HG02623 (cell line): ENCODE results near the gene MTMR2.

Source experiments
- ATAC-seq: cut with Tn5 transposase; IDR thresholded peaks from one replicate; pipeline ENCODE4 v1.9.1; 2021; ENCODE audit warnings: moderate library complexity; ENCODE audit not compliant: unreplicated experiment

MTMR2 gene

DNA sequence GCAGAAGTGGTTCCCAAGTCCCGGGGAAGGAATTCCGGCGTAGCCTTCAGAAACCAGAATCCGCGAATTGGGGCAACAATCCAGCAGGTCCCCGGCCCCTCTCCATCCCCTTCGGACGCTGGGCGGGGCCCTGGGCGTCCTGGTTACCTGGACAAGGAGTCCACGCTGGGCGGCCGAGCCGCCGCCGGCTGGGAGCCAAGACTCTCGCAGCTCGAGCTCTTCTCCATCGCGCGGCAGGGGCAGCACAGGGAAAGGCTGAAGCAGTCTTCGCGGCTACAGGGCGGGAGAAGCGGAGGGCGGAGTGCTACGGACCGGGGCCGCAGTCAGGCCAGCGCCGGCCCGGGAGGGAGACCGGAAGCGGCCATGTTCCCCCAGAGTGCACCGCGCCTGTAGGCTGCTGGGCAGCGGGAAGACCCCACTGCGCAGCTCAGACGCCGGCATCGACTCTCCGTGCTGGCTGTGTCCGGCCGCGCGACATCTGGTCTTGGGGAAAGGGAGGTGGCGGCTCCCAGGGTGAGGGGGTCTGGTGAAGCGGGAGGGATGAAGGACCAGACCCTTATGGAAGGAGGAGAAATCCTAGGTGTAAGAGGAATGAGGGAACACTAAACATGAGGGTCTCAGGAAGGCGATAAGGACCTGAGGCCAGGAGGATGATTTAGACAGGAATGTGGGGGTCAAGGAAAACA is at the start of gene MTMR2:
TSS of gene MTMR2 (minus strand) at position 380 of the 686 bp plus-strand sequence. CDS start at position 227, 153 bp downstream.
- peak; percentile 99 for ATAC-seq

DNA sequence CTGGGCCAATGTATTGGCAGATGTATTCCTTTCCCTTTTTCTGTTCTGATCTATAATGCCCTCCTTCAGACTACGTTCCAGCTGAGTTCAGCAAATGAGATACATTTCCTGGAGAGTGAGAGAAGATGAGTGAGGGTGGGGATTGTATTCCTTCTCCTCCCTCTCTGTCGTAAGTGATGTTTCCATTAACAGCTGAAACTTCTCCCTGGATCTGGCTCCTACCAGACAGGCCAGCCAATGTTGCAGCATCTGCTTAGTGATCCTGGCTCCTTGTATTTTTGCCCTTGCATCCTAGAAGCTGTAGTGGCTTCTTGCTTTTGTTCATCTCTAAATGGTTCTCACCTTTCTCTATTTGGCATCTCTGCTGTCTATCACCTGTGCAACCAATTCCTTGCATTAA is 48.2 kb upstream of the MTMR2 start:
- no peak for ATAC-seq

DNA sequence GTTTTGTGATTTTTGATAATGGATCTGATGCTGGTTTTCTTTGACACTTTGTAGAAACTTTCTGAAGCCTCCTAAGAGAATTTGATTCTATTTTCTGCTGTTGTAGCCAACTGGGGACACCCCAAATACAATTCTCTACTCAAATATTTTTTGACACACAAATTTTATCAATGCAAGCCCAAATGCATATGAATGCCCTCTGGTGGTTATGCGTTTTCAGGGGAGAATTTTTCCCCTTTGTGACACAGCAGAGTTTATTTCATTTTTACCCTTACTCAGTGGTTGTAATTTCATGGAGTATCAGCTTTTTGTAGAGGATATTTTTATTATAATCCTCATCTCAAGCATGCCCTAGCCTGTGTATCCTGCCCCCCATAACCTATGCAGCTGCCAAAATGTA is 44.7 kb upstream of the MTMR2 start:
- no peak for ATAC-seq

DNA sequence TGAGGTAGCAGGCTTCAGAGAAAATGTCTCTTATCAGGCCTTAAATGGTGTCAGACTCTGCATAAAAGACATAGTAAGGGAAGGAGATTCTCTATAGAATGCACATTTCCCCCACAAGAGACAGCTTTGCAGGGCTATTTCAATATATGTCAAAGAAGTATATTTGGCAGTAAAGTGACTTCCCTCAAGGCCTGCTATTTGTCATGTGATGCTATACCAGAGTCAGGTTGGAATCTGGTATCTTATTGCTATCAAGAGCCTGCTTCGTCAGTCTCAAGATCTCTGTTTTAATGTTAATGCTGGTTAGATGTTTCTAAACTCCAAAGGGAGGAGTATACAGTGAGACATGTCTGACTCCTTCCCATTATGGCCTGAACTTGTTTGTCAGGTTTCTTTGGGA is 40.4 kb upstream of the MTMR2 start:
- ATAC-seq: no peak

DNA sequence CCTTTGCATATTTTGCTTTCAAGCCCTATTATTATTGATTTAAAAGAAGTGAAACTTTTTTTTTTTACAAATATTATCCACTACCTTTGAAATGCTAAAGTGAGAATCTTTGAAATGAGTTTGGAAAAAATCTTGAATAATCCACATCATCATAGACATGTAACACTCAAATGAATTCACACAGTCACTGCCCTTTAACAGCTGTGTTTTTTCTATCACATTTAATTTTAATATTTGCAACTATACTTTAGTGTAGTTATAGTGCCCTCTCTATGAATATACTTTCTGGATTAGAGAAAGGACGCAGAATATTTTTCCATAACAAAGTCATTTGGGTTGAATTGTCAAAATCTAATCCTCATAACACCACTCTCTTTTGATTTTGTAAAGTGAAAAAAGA is 37.9 kb upstream of the MTMR2 start:
- ATAC-seq: no peak

DNA sequence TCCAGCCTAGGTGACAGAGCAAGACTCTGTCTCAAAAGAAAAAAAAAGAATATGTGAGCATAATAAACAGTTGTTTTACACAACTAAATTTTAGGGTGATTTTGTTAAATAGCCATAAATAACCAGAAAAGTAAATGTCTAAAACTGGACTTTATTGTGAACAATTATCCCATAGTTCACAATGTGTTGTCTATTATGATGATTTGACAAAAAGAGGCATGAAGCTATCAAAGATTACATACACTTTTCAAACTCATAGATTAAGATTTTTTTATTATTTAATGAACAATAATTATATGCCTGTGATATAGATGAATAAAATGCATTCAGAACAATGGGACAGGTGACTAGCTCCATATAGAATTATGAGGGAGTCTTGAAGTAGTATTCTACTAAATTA is 27.0 kb upstream of the MTMR2 start:
- ATAC-seq: no peak

DNA sequence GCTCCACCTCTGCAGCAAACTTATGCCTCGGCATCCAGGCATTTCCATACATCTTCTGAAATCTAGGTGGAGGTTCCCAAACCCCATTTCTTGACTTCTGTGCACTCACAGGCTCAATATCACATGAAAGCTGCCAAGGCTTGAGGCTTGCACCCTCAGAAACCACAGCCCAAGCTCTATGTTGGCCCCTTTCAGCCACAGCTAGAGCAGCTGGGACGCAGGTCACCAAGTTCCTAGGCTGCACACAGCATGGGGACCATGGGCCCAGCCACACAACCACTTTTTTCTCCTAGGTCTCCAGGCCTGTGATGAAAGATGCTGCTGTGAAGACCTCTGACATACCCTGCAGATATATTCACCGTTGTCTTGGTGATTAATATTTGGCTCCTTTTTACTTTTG is 24.7 kb upstream of the MTMR2 start:
- ATAC-seq: no peak

DNA sequence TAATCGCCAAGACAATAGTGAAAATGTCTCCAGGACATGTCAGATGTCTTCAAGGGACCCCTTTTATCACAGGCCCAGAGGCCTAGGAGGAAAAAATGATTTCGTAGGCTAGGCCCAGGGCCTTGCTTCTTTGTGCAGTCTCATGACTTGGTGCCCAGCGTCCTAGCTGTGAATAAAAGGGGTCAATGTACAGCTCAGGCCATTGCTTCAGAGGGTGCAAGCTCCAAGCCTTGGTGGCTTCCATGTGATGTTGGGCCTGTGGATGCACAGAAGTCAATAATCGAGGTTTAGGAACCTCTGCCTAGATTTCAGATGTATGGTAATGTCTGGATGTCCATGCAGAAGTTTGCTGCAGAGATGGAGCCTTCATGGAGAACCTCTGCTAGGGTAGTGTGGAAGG is 20.7 kb upstream of the MTMR2 start:
- ATAC-seq: no peak

DNA sequence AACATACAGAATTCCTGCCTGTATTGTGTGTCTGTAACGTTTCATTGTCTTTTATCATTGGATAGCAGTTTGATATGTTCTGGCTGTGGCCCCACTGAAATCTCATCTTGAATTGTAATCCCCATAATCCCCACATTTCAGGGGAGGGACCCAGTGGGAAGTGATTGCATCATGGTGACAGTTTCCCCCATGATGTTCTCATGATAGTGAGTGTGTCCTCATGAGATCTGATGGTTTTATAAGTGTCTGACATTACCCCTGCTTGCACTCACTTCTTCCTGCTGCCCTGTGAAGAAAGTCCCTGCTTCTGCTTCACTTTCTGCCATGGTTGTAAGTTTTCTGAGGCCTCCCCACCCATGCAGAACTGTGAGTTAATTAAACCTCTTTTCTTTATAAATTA is 19.6 kb upstream of the MTMR2 start:
- ATAC-seq: no peak

DNA sequence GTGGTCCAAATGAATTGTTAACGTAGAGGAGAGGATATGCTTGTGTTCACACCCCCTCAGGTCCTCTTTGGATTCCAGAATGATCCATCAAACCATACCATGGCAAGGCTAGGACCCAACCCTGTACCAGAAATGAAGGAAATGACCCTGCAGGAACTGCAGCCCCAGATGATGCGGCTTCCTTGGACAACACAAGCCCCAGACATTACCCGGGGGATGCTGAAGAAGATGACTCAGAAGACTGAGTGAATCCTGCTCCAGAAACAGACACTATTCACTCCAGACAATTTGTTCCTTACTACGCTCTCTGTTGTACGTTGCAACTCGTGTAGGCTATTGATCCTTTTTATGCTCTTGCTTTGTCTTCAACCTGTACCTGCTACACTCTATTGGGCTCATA is 15.2 kb upstream of the MTMR2 start:
- ATAC-seq: no peak

DNA sequence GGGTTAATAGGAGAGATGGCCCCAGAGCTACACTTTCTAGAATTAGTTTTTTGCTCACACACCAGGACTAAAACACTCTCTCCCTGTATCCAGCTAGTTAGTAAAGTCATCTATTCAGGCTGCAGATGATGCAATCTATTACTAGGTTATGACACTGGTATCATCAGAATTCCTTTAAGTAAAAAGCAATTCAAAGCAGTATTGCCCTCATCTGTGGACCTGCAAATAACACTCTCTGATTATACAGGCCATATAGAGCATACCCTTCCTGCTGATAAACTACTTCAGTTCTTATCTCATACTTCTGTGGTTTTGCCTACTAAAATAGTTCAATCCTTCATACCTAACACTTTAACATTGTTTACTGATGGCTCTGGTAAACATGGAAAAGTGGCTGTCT is 13.5 kb upstream of the MTMR2 start:
- no peak for ATAC-seq

DNA sequence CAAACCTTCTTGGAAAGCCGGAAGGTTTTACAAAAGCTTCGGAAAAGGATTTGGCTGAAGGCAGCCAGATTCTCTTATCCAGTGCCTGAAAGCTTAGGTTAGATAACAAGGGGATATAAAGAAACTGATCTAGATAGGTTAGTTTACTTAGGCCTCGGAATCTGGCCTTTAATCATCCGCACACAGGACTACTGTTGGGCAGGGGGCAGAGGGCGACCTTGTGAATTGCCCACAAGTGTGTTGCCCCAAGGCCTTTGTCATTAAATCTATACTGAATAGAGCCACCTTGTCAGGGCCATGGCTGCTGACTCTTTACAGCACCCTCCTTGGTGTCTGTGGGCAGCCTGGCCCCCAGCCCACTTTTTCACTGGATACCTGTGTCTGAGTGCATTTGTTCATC is 9.7 kb upstream of the MTMR2 start:
- no peak for ATAC-seq

DNA sequence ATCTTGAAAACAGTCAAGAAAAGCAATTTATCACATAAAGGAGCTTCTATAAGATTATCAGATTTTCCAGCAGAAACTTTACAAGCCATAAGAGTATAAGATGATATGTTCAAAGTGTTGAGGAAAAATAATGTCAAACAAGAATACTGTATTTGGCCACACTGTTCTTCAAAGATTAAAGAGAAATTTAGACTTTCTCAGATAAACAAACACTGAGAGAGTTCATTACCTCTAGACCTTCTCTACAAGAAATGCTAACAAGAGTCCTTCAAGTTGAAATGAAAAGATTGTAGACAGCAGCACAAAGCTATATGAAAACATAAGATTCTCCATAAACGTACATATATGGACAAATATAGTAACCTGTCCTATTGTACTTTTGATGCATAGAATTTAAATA is 8.0 kb upstream of the MTMR2 start:
- no peak for ATAC-seq

DNA sequence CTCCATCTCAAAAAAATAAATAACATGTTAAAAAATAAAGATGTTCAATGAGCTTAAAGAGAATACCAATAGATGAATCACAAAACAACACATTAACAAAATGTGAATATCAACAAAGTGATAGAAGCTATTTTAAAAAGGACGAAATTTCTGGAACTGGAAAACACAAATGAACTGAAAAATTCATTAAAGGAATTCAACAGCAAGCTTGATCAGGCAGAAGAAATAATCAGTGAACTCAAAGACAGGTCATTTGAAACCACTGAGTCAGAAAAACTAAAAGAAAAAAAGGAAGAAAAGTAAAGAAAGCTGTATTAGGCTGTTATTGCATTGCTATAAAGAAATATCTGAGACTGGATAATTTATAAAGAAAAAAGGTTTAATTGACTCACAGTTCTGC is 7.0 kb upstream of the MTMR2 start:
- ATAC-seq: no peak

DNA sequence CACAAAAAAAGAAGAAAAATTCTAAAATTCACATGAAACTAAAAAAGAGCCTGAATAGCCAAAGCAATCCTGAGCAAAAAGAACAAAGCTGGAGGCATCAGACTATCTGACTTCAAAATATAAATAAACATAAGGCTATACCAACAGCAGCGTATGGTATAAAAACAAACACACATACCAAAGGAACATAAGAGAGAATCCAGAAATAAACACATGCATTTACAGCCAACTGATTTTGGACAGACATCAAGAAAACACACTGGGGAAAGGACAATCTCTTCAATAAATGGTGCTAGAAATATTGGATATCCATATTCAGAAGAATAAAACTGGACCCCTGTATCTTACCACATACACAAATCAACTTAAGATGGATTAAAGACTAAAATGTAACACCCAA is 2.8 kb upstream of the MTMR2 start:
- no peak for ATAC-seq

DNA sequence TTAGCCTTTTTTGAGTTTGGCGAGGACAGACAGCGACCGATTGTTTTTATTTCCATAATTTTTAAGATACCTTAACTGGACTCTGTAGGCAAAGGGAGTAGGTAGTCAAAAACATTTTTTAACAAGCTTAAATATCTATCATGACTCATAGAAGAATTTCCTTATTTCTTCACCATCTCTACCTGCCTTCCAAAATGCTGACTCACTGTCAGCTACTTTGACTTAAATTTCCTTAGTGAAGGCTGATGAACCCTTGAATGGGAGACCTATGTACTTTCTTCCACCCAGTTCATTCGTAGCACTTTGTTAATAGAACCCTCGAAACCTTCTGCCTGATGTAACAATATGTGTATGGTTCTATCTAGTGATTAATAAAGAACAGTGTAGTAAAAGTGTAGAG is 1.1 kb upstream of the MTMR2 start:
- no peak for ATAC-seq

DNA sequence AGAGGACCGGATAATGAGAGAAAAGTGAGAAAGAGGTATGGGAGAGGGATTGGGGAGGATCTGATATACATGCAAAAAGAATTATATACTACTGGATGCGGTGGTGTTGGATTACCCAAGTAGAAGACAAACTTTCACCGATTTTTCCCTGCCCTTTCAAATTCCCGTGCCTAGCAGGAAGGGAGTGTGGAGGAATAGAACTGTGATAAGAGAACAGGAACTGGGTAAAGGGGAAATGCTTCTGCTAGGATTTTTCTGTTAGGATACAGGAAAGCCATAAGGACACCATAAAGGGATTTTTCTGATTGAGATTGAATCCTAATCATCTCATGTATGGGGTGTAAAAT is 480 bp upstream of the MTMR2 start:
- ATAC-seq: peak; percentile 1

DNA sequence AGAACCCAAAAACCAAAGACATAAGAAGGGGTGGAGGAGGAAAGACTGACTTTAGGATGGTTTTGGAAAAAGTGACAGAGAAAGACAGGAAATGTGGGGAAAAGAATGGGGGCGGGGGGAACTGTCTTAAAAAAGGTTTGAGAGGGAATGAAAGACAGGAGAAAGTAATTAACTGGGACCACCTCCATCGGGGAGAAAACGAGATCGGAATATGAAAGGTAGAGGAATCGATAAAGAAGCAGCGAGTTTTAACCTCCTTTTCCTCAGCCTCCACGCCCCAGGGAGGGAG is 524 bp downstream of the MTMR2 start:
- ATAC-seq: no peak

DNA sequence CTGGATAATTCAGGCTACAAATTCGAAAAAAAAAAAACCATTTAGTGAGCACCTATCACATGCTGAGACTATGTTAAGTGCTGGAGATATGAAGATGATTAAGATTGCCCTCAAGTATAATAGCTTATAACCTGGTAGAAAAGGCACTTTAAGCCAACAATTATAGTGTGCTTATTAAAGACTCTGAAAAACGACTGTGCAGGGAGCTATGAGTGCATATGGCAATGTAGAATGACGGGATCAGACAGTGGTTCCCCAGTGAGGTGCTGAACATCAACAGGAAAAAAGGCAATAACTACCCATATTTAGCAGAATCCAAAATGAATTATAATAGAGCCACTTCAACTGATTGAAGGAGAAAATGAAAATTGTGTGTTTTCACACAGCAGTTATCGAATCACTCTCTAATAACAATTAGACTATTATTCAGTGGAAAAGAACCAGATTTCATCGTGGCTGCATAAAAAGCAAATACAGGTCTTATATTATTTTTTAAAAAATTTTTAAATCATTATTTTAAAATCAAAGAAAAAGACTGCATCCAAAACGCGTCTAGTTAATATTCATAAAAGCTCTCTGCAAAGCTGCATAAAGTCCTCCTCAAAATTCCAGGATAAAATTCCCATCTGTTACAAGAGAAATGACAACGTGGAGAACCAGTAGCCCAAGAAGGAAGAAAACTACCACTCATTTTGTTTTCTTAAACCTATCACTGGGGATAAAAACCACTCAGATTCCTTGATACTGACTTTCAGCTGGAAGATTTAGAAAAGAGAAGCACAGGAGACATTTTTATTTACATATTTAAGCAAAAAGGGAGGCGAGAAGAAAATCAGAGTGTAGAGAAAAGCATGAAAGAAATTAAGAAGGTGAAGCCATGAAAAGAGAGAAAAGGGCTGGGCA is 1.1 kb downstream of the MTMR2 start:
- ATAC-seq: no peak

DNA sequence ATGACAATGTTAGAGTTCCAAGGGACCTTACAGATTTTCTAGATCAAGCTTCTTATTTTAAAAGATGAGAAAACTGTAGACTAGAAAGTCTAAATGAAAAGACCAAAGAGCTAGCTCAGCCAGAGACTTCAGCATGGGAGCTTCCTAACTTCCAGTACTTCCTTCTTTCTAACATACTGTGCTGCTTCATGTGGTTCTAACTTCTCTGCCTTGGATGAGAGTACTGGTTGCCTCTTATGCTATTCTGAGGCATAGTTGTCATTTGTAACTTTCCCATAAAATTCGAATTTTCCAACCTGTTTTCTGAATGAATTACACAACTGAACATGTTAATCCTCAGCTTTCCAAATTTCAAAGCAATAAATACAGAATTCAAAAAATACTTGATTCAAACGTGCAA is 1.8 kb downstream of the MTMR2 start:
- no peak for ATAC-seq

DNA sequence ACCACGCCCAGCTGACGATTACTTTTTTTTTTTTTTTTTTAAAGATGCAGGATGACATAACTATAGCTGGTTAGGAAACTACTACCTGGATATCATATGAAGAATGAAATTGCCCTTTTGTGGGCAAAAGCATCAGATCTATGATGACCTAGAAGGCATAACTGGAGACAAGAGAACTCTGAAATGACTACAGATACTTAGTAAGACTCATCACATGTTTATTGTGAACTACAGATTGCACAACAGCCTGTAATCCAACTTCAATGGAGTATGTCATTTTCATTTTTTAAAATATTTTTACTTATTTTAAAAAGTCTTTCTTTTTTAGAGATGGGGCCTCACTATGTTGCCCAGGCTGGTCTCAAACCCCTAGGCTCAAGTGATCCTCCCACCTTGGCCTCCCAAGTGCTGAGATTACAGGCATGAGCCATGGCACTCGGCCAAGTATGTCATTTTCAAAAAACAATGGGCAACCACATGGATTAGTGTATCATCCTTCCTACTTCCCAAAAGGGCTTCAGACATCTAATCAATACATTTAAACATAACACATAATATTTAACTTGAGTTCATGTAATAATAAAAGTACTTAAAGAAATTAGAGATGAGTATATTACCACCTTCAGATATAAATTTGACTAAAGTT is 3.3 kb downstream of the MTMR2 start:
- ATAC-seq: no peak

DNA sequence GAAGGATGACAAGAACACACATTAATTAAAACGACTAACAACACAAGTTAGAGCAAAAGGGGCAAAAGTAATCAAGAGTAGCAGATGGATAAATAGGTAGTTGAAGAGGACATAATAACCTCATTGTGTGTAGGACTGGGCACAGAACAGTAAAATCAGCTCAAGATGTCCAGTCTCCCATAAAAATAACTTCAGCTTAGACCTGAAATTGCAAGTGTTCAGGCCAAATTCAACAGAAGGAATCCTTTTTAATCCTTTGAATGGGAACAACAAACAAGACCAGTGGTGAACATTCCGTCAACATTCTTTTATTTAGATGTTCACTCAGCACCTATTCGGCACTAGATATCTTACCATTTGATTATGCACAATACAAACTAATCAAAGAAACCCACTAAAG is 4.4 kb downstream of the MTMR2 start:
- no peak for ATAC-seq
